Measurements from ENCODE around the gene TAGLN2.
"Not testable (repeated sequence)": the region's sequence is repeated elsewhere in the genome, so short reads cannot be mapped to it uniquely, and the experiment has no call there.

The TAGLN2 gene

DNA sequence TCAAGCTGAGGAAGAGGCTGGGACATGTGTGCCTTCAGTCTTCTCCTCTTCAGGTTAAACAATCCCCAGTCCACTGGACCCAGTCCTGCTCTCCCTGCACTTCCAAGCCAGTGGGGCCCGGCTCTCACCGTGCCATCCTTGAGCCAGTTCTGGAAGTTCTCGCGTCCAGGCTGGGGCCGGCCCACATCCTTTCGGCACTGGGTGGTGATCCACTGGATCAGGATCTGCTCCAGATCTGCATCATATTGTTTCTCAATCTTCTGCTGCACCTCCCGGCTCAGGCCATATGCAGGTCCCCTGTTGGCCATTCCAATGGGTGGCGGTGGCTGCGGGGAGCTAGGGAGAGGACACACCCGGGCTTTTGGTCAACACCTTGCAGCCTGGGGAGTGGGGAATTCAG is 5.1 kb downstream of the TAGLN2 start:
- no peak for DNase-seq

DNA sequence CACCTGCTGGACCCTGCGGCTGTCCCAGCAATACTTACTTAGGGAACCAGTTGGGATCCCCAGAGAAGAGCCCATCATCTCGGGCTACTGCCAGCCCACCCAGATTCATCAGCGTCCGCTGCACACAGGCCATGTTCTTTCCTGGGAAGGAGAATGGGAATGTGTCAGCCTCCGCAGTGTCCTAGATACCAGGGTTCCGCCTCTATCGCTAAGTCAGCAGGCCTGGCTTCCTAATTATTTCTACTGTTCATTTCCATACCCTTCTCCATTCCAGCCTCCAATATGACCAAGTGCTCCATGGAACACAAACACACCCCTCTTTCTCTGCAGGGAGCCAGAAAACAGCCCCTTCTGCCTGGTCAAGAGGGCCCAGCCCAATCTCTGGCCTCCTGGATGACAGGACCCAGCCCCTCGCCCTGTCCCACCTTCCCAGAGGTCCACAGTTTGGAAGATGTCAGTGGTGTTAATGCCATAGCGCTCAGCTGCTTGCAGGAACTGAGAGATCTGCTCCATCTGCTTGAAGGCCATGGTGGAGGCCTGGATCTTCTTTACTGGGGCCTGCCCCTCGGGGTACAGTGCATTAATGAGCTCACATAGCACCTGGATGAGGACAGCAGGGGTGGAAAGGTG is 6.0 kb downstream of the TAGLN2 start:
- DNase-seq, result no peak

DNA sequence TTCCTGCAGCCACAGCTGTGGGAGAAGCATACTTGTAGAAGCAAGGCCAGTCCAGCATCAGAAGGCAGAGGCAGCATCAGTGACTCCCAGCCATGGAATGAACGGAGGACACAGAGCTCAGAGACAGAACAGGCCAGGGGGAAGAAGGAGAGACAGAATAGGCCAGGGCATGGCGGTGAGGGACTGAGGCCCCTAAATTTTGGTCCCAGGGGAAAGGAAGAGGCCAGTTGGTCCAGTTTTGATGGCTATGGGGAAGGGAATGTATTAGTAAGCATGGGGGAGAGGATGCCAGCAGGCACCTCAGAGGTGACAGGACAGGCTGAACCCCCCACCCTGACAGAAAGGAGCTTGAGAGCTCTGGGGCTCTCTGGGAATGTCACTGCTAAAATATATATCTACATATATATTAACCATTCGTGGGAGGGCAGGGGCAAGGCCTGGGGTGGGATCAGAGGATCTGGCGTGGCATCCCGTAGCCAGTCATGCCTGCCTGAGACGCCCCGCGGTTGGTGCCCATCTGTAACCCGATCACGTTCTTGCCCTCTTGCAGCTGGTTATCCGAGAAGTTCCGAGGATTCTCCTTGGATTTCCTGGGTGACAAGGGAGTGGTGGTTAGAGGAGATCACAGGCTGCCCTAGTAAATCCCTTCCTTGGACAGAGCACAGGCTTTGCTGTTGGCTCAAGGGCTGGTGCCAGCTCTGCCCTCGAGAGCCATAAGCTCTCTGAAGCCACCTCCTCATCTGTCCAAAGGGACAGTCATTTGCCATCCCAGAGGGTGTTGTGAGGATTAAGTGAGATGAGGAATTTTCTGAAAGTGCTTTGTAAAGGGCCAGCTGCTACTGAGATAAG is 6.7 kb downstream of the TAGLN2 start:
- DNase-seq, result no peak

DNA sequence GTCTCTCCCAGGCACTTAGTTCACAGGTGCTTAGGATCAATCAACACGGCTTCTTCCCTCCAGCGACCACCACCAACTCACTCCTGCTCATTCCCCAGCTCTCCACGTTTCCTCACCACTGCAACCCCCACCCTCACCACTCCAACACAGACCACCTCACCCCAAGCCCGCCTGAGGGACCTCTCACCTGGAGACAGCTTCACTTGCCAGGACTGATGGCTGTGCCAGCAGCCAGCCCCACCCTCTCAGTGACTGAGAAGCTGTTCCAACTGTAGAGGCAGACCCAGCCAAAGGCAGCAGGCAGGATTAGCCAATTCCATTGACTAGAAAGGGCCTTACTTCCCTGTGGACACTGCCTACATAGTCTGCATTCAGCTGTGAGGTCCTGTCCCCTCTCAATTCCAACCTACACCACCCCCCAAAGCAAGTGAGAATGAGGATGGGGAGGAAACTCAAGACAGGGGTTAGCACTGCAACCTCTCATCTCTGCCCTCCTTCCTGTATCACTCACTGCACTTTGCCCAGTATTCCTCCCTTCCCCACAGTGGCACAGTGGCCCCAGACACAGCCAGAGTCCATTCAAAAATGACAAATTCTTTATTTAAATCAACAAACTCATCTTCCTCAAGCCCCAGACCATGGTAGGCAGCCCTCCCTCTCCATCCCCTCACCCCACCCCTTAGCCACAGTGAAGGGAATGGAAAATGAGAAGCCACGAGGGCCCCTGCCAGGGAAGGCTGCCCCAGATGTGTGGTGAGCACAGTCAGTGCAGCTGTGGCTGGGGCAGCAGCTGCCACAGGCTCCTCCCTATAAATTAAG is 7.6 kb downstream of the TAGLN2 start:
- no peak for DNase-seq

DNA sequence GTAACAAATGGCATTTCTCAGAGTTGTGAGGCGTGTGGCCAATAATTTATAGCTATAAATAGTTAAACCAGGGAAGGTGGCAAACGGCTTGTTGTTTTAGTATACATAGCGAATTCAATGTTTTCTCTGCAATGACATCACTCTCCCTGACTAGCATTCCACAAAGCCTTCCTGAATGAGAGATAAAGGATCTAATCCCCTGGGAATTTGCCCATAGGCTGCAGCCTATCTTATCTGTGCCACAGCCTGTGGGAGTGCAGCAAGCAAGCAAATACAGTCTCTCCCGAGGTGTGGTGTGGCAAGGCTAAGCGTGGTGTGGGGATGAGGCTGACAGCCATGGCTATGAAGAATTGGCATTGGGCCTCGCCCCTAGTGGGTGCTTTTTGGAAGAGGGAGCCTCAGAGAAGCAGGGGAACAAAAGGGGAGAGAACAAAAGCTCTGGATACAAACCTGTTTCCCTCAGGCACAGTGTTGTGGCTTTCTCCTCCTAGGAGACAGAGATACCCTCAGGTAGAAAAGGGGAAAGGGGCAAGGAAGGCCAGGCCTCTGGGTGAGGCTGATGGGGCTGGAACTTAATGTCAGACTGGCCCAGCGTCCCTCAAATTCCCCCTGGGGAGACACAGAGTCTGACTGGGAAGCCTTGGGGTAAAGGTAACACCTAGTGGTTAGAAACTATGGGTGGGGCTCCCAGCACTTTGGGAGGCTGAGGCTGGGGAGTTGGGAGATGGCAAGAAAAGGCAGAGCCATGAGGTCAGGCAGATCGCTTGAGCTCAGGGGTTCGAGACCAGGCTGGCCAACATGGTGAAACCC is 8.9 kb downstream of the TAGLN2 start:
- DNase-seq, result no peak

DNA sequence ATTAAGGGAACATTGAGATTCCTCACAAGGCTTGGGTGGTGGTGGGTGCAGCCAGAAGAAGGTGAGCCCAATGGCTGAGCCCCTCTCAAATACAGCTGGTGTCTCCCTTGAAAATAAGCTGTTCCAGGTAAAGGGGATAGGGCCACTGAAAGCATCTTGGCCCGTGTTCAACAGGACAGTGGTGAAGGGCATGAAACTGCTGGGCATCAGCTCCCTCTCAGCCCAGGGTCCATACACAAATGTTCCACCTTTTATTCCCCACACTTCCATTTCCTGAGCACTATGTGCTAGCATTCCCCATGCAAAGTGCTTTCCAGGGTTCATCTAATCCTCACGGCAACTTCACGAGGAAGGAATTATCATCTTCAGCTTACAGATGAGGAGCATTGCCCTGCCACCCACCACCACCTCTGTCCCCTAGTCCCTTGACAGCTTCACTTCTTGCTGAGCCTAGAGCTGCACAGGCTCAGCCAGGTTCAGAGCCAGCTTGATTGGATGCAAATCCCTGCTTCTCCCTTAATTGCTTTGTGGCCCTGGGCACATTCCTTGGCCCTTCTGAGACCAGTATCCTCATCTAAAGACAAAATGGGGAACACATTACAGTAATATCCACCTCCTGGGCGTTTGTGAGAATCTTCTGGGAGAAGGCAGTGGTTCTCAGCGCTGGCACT is 9.6 kb downstream of the TAGLN2 start:
- DNase-seq, result no peak

DNA sequence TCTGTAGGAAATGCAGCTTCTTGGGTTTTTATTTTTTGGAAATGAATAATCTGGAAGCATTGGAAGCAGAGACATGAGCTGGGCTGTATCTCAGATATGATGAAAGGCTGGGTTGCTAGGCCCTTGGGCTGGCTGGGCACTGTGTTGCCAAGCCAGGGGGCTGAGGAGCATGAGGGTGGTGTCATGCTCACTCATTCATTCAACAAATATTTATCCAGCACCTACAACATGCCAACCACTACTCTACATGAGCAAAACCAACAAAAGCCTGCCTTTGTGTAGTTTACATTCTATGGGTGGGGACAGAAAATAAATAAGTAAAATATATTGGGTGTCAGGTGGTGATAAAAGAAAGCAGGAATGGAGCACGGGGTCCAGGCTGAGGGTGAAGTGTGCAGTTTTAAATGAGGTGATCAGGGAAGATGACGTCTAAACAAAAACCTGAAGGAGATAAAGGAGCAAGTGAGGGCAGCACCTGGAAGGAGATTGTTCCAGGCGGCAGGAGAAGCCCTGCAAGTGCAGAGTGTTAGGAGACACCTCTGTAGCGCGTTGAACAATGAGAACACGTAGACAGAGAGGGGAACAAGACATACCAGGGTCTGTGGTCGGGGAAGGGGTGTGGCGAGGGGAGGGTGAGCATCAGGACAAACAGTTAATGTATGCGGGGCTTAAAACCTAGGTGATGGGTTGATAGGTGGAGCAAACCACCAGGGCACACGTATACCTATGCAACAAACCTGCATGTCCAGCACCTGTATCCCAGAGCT is 10.9 kb downstream of the TAGLN2 start:
- no peak for DNase-seq

DNA sequence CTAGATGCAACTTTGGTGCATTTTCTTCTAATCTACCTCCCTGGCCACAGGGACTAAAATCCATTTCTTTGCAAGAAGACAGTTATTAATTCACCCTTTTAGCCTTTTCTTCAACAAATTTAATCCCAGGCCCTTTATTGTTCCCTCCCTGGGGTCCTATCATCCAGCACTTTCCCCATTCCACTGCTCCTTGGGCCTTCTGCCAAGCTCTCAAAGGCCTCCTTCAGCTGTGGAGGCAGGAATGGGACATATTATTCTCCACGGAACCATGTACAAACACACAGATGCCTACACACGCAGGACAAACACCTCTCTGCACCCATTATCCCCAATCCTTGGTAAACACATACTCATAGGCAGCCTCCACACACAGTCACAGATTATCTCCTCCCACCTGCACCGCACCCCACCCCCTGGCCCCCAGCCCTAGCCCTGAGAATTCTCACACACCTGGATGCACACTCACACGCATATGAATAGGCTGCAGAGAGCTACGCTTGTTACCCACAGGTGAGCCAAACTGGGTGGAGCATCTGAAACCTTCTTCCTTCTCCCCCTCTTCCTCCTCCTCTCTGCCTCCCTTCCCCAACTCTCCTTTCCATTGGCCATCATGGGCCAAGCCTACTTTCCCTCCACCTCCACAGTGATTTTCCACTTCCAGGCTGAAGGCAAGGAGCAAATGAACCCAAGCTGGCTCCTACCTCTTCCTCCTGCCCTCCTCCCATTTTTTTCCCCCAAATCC is 11.7 kb downstream of the TAGLN2 start:
- no peak for DNase-seq

DNA sequence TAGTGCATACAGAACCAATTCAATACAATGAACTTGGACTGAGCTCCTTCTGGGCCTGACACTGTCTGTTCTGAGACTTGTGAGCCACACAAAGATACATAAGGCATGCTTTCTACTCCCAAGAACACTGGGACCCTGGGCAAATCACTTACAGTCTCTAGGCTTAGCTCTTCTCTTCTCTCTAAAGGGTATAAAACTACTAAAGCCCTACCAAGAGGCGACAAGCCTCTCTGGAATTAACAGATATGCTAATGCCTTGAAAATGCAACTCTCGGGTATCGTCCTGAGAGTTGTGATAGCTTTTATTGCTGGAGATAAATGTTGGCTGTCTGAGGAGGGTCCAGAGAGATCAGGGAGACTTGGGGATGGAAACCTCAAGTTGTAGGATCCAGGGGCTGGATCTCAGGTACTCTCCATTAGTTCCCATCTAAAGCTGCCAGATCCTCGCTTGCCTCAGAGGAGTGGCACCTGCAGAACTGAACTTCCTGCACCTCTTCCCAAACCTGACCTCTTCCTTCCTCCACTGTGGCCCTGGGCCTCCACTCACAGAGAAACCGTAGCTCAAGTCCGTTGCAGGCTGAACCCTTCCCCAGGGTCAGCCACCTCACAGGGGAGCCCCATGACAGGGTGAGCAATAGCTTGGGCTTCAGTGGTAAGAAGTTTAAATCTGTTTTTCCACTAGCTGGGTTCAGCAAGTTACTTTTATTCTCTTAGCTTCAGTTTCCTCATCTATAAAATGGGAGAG is 13.8 kb downstream of the TAGLN2 start:
- no peak for DNase-seq

DNA sequence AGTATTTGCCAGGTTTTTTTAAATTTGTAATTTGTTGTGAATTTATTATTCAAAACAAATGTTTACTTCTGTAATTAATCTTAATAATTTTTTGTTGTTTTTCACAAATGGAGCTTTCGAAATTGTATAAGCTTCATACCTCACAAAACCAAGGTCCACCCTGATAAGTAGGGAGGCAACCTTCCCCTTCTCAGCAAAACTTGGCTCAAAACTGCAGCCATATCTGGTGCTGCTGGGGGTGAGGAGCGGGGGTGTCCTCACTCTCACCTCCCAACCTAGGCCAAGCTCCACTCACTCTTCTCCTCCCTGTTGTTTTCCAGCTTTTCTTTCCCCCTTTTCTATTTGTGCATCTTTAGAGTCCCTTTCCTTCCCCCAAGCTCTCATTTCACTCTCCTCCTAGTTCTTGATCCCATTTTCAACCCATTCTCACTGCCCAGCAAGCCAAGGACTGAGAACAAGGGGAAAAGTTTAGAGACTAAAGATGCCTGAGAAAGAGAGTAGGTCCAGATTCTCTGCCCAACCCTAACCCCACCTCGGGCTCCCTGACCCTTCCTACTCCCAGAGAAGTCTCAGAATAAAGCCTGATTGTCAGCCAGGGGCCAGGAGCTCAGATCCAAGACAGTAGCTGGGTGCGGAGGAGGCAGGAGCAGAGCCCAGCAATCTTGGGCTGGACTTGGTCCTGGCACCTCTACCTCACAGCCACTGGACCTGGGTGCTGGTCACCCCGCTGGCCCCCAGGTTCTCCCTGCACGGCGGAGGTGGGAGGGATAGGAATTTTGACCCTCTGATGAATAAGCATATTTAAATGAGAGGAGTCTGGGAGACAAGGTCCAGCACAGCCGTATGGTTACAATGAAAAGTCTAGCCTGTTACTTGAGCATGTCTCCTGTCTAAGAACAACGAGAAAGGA is 17.0 kb downstream of the TAGLN2 start:
- DNase-seq, result no peak

DNA sequence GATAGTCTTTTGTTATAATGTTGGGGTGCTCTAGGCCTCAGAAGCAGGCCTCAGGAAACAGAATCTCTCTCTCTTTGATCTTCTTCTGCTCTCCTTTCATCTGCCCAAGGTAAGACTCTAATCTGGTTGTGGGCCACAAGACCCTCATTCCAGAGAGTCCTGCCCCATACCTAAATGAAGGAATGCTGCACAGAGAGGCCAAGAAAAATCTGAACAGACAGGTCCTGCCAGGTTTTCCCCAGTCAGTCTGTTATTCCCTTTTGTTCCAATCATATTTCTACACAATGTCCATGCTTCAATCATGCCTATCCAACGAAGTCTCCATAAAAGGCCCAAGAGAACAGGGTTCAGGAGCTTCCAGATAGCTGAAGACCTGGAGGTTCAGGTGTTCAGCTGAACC is 18.3 kb downstream of the TAGLN2 start:
- DNase-seq, result no peak

DNA sequence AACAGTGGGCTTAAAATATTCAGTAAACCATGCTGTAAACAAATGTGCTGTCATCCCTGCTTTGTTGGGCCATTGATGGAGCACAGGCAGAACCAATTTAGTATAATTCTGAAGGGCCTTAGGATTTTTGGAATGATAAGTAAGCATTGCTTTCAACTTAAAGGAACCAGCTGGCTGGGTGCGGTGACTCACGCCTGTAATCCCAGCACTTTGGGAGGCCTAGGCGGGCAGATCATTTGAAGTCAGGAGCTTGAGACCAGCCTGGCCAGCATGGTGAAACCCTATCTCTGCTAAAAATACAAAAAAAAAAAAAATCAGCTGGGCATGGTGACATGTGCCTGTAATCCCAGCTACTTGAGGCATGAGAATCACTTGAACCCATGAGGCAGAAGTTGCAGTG is 21.3 kb downstream of the TAGLN2 start:
- DNase-seq, result not testable (repeated sequence)

DNA sequence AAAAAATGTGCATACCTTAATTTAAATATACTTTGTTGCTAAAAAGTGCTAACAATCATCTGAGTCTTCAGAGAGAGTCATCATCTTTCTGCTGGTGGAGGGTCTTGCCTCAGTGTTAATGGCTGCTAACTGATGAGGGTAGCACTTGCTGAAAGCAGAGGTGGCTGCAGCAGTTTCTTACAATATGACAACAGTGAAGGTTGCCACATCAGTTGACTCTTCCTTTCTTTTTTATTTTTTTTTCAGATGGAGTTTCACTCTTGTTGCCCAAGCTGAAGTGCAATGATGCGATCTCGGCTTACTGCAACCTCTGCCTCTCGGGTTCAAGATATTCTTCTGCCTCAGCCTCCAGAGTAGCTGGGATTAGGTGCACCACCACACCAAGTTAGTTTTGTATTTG is 22.8 kb downstream of the TAGLN2 start:
- no peak for DNase-seq

DNA sequence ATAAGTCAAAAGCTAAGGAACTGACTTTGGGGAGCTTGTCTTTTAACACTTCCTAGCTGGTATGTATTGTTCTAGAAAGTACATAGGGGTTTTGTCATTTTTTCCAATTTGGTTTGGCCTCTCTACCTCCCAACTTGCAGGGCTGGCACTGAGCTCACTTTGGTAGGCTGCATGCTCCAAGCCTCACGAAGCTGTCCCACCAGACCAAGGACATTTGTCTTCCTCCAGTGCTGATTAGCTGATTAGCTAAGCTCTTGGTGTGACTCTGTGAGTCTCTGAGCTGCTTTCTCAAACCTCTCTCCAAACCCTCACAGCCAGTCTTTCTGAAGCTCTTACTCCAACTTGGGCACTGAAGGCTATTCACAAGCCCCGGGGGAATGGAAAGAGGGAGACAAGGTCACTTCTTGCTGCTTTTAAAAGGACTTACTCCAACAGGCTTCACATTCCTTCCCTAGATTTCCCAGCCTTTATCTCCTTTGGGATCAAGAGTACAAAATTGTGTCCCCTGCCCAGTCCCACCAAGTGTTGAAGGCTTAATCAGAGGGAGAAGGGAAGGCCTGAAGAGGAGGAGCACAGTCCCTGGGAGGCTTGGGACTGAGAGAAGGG is 24.4 kb downstream of the TAGLN2 start:
- no peak for DNase-seq

DNA sequence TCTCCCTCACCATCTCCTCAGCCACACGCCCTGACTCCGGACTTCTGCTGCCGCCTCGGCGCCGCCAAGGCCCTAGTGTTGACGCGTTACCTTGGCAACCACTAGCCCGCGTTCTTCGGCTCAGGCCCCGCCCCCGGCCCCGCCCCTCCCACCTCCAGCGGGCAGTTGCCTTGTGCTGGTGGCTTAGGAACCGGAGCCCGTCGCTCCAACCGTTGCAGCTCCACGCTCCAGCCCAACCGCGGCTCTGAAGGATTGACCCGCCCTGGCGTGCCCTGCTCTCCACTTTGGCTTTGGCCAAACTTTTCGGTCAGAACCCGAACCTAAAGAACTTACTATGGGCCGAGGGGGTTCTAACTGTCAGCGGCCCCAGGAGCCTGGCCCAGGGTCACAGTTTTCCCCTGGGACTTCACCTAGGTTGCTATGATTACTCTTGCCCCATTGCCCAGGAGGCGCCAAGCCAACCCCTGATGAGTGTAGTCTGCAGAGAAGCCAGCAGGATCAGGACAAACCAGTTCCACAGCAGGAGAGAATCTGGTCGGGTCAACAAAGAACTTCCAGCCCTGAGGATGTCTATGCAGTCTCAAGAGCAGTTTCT is 25.1 kb downstream of the TAGLN2 start, which contains the start of gene CFAP45:
Gene CFAP45 (minus strand): TSS at position 80 of the 595 bp plus-strand sequence. CDS start 67 bp downstream, at position 13.
- DNase-seq, result no peak

DNA sequence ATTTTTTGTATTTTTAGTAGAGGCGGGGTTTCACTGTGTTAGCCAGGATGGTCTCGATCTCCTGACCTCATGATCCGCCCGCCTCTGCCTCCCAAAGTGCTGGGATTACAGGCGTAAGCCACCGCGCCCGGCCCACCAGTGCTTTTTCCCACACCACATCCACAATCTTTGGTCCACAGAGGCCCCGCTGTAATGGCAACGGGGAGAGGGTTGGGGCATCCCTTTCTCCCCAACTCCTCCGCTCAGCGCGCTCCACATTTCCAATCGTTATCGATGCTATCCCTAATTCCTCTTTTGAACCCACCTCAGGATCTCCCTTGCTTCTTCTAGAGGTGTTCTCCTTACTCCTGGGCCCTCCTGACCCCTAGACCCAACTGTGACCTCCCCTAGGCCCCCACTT is 25.7 kb downstream of the TAGLN2 start:
- DNase-seq, result not testable (repeated sequence)

DNA sequence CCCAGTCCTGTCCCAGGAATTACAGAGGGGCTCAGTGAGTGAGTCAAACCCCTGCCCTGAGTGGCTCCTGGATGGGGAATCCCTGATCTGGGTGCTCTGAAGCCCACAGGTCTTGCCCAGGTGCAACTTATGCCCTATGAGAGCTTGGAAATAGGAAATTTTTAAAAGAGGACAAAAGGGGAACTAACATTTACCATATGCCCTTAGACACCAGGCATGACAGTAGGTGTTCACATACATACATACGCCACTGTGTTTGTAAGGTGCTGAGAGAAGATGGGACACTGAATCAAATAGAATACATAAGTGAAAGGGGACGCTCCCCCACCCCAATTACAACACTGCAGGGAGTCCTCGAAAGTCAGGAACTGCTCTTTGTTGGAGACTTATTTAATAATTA is 26.8 kb downstream of the TAGLN2 start:
- DNase-seq, result no peak

DNA sequence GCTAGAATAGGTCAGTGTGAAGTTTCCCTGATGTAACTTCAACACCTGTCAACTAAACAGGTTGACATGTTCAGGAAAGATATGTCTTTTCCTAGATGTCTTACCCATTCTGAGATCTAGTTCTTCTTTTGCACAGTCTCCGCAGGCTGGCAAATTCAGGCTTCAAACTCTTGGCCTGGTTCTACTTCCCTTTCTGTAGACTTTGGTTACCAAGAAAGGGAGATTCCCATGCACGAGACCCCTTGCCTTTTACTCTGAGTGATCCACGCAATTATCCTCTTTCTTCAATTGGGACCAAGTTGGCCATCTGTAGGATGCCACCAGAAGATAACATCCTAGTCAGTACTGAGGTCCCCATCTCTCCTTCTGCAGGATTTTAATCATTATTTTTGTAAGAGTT is 27.3 kb downstream of the TAGLN2 start:
- DNase-seq, result no peak
